GM21737 (cell line): Measurements from ENCODE around the gene AP1M1.

Experiments
- ATAC-seq: cut with Tn5 transposase; IDR thresholded peaks from one replicate; pipeline ENCODE4 v1.9.1; 2021; ENCODE audit warnings: mild to moderate bottlenecking, moderate library complexity; ENCODE audit not compliant: unreplicated experiment

Gene AP1M1

DNA sequence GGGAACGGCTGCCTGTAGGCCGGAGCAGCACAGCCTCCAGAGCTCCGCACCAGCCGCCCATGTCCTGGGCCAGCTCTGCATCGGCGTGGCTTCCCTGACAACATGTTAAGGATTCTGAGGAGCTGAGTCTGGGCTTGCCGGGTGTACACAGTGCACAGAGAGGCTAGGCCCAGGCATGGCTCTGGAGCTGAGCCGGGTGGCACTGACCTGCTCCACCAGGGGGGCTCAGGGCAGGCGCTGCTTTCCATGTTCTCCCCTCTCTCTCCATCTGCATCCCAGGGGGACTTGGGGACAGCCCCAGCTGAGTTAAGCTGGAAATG is 31.6 kb downstream of the AP1M1 start:
- no peak for ATAC-seq

DNA sequence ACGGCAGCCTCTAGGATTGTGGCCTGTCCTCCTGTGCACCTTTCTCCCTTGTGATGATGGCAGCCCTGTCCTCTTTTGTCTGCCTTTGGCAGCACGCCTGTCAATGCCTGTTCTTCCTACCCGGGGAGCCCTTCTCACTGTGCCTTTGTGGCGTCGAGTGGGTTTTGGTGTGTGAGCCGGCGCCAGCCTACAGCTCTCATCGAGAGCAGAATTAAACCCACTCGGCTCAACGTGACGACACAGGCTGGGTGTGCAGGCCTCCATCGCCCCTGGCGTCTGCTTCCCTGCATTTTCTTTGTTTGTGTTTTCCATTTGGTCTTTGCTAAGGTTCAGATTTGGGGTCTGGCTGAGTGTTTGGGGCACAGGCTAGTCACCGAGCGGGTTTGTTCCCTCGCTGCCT is 34.4 kb downstream of the AP1M1 start:
- ATAC-seq: no peak

DNA sequence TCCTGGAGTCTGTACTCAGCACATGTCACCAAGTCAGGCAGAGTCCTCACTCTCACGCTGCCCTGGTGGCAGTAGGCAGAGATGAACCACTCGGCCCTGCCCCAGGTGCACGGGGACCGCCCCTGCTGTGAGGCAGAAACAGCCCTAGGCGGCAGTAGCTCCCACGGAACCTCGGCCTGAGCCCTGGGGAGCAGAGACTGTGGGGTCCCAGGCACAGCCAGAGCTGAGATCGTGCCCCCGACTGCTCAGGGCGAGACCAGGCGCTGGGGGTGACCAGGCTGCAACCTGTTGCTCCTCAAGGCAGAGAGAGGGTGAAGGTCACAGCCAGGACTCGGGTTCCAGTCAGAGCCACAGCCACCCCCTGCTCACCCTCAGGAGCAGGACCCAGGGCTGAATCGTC is 34.9 kb downstream of the AP1M1 start:
- no peak for ATAC-seq

DNA sequence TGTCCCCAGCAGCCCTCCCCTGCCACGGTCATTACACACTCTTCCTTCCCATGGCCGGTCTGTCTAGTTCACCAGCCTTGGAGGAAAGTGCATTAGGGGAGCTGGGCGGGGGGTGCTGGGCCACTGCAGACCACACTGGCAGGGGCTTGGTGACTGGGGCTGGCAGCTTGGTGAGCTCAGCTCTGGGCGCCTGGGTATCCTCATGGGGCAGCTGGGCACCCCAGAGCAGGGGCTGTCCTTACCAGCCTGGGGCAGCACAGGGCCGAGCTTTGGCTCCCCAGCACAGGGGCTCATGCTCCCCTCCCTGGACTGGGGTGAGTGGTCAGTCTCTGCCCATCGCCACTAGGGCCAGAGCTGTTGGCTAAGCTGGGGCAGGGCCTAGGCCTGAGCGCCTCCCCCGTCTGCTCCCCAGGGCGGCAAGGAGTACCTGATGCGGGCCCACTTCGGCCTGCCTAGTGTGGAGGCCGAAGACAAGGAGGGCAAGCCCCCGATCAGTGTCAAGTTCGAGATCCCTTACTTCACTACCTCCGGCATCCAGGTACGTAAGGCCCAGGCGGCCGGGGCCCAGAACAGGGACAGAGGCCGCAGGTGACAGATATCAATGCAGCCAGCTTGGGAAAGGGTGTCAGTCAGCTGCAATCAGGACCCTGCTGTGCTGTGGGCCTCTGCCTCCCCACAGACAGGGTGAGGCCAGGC is 35.5 kb downstream of the AP1M1 start:
- no peak for ATAC-seq

DNA sequence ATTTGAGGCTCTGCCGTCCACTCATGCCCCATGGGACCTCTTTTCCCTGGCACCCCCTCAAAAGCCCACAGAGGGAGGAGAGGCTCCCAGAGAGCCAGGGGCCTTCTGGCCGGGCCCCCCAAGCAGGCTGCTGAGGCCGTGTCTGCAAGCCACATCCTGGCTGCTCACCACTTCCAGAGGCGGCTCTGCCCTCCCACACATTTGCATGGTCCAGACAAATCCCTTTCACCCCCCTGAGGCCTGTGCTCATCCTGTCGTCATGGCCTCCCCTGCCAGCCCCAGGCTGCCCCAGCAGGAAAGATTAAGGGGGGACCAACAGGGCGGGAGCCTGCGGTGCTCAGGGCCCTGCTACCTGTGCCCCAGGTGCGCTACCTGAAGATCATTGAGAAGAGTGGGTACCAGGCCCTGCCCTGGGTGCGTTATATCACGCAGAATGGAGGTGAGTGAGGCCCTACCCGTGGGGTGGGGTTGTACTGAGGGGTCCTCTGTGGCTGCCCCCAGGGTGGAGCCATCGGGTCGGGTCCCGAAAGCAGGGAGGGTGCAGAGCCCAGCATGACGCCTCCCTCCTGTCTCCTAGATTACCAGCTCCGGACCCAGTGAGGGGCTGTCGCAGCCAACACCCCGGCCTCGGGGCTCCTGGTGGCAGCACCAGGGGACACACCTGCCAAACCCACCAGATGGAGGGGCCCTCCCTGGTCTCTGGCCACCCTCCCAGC is 36.3 kb downstream of the AP1M1 start:
- ATAC-seq: no peak

DNA sequence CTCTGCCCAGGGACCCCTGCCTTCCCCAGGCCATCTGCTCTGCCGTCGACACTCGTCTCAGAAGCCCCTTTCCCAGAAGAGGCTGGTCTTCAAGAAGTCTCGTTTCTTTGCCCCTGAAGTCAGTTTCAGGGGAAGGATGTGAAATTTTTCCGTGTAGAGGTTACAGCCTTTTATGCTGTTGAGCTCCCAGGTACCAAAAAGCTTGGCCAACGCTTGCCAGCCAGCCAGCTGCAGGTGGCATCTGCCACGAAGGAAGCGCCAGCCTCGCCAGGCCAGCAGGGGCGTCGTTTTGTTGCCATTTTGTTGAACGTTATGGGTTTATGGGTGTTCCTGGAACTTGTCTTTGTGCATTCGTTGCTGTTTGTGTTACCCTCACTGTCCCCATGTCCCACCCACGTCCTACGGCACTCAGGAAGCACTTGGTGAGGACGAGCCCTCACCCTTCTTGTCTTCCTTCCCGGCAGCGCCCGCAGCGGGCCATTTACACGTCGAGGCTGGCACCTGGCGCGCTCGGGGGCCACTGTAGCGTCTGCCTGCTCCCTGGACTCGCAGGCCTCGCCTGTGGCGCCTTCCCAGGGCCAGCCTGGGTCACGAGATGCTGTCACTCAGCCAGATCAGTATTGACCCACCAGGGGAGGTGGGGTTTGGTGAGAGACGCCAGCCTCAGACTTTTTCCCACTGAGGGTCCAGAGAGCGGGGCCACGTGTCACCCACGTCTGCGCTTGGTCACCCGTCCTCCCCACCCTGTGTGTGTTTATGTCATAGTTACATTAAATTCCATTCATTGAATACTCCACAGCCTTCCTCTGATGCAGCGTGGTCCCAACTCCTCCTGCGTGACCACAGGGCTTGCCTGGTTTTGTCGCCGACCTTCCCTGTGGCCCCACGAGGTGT is 37.1 kb downstream of the AP1M1 start:
- no peak for ATAC-seq

DNA sequence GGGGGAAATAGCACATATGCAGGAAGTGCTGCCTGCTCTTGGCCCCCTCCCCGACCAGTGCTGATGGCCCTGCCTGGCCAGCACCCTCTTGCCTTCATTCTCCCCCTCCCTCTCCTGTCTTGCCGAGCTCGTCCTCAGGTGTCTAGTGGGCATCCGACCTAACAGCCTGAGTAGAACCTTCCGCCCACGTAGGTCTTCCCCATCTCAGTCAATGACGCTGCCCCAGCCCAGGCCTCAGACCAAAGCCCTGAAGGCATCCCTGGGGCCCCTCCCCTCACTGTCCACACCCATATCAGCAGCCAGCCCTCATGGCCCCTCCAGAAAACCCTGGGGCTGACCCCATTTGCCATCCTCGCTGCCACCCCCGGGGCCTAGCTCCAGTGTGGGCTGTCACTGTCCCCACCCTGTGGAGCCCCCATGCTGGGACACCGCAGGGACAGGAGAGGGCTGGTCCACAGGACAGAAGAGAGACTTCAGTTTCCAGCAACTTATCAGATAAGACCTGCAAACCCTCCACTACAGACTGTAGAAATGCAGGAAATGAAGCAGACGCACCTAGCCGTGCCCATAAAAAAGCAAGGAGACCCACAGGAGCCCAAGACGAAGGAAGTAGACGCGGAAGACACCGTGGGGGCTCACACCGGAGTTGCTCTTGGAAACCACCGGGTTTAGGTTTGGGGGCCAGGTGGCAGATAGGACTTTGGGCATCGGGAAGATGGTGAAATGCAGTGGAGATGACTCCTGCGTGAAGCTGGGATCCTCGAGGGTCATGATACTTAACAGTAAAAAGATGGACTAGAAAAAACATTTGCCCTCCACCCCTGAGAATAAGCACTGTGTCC is 38.3 kb downstream of the AP1M1 start:
- no peak for ATAC-seq

DNA sequence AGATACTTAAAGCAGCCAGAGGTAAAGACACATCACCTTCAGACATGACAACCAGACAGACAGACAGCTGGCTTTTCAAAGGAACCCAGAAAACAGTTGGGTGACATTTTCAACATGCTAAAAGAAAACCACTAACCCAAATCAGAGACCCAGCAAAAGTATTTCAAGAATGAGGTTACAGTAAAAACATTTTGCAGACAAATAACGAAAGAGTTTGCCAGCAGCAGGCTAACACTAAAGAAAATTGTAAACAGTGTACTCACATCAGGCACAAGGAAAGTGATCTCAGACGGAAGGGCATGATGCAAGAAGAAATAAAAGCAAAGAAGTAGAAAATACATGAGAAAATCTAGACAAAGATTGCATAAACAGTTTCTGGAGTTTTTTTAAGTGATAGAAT is 46.4 kb downstream of the AP1M1 start:
- ATAC-seq: no peak

DNA sequence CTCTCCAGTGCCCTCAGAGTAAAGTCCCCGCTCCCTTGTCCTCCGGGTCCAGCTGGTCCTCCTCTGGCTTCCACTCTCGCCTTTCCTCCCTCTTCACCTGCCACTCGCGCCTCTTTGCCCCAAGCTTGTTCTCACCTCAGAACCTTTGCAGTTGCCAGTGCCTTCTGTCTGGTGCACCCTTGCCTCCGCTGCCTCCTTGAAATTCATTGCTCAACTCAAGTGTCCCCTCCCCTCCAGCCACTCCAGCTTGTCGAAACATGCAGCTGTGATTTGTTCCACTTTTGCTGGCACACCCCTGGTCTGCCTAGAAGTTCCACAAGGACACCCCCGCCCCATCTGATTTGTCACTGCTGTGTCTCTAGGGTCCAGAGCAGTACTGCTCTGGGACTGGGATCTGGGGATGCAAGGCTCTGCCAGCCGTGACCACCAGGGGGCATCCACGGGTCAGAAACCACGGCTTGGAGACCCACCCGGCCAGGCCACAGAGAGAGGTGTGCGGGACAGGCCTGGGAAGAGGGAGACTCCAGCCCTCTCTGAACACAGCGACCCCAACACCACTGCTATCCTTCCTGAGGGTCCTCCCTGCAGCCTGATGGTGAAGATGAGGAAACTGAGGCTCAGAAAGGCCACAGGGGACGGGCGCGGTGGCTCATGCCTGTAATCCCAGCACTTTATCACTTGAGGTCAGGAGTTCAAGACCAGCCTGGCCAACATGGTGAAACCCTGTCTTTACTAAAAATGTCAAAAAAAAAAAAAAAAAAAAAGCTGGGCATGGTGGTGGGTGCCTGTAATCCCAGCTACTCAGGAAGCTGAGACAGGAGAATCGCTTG is 49.9 kb downstream of the AP1M1 start:
- ATAC-seq: no peak

DNA sequence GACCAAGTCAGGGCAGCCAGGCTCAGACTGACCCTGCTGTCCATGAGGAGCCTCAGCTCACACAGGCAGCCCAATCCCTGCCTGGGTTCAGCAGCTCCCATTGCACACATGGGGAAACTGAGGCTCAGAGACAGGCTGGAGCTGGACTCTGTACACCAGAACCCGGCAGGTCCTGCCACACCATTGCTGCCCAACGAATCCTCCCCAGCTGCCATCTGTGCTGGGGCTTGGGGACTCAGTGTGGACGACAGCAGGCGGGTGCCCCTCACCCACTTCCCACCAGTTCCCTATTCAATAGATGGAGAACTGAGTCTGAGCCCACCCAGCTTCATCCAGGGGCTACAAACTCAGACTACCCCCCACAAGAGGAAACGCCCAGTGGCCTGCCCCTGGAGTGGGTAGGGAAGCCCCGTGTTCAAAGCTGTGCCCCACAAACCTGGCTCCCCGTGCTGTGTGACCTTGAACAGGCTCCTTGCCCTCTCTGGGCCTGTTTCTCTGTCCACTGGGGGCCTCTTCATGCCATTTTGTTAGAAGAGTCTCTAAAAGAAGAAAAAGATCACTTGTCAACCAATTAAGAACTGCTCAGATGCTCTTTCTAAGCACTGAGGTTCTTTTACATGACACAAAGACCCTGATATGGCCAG is 50.8 kb downstream of the AP1M1 start:
- no peak for ATAC-seq

DNA sequence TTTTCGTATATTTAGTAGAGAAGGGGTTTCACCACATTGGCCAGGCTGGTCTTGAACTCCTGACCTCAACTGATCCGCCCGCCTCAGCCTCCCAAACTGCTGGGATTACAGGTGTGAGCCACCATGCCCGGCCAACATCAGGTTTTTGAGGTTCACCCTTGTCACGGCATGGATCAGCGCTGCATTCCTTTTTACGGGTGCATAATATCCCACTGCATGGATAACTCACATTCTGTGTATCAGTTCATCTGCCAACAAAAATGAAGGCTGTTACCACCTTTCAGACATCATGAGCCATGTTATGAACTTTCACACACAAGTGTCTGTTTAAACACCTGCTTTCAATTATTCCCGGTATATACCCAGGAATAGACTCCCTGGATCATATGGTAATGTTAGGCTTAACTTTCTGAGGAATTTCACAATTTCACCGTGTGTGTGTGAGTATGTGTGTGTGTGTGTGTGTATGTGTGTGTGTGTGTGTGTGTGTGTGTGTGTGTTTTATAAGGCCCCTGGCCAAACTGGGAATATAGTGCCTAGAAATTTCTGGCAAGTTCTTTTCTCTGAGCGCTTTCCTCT is 52.2 kb downstream of the AP1M1 start:
- ATAC-seq: no peak

DNA sequence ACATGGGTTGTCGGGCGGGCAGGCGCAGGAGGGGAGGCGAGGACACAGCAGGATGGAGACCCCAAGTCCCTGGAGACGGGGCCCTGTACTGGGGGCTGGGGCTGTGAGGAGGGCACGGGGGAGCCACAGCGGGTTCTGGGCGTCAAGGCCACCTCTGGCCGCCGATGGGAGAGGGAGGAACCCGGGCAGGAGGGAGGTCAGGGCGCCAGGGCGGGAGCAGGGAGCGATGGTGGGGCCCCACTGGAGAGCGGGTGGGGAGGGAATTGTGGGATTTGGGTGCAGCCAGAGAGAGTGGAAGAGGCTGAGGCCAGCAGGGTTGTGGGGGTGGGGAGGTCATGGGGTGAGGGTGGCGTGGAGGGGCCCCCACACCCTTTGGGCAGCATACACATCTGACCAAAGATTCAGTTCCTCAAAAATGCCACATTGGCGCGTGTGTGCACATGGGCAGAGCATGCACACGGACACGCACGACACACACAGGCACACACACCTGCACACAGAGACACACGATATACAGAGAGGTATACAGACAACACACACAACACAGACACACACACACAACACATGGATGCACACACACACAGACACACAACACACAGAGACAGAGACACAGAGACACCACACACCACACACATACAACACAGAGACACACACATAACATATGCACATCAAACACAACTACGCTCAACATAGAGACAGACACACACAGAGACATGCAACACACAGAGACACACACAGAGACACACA is 54.9 kb downstream of the AP1M1 start:
- ATAC-seq: no peak

DNA sequence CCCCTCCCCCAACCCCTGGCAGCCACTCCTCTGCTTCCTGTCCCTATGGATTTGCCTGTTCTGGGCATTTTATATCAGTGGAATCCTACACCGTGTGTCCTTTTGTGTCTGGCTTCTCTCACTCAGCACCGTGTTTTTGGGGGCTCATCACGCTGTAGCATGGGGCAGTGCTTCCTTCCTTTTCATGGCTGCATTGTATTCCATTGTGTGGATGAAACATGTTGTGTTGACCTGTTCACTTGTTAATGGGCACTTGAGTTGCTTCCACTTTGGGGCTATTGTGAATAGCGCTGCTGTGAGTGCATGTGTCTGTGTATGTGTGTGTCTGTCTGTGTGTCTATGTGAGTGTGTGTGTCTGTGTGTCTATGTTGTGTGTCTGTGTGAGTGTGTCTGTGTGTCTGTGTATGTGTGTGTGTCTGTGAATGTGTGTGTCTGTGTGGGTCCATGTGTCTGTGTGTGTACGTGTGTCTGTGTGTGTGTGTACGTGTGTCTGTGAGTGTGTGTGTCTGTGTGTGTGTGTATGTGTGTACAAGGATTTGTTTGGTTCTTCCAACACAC is 57.2 kb downstream of the AP1M1 start:
- no peak for ATAC-seq

DNA sequence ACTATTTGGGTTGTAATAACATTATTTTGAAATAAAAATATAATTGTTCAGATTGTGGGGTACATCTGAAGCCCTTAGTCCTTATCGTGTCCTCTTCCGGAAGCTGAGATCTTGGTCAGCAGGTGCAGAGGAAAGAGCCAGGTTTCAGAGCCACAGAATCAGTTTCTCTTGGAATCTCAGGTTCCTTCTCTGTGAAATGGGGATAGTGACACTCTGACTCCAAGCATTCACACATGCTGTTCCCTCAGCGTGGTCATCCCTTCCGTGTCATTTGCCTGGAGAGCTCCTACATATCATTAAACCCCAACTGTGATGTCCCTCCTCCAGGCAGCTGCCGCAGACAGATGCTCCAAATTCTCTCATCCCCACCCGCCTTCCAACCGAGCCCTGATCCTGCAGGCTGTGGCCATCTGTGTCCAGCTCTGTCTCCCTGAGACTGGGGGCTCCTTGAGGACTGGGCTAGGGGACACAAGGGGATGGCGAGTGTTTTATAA is 59.8 kb downstream of the AP1M1 start:
- ATAC-seq: no peak

DNA sequence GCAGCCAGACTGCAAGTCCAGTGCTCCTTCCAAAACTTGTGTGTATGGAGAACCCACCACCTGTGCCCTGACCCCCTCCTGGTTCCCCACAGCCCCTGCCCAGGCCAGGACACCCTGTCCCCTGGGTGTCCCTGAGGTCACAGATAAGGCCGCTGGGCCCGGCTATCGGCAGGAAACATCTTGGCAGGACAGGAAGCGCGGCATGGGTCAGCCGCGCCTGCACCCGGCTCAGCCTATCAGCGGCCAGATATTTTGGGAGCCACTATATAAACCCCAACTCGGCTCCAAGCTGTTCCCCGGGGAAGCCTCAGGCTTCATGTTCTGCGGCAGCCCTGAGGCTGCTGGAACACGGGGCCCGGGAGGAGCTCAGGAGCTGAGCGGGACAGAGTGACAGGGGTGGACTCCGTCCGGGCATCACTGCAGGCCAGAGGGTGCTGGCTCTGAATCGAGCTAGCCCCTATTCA is 60.8 kb downstream of the AP1M1 start:
- no peak for ATAC-seq

DNA sequence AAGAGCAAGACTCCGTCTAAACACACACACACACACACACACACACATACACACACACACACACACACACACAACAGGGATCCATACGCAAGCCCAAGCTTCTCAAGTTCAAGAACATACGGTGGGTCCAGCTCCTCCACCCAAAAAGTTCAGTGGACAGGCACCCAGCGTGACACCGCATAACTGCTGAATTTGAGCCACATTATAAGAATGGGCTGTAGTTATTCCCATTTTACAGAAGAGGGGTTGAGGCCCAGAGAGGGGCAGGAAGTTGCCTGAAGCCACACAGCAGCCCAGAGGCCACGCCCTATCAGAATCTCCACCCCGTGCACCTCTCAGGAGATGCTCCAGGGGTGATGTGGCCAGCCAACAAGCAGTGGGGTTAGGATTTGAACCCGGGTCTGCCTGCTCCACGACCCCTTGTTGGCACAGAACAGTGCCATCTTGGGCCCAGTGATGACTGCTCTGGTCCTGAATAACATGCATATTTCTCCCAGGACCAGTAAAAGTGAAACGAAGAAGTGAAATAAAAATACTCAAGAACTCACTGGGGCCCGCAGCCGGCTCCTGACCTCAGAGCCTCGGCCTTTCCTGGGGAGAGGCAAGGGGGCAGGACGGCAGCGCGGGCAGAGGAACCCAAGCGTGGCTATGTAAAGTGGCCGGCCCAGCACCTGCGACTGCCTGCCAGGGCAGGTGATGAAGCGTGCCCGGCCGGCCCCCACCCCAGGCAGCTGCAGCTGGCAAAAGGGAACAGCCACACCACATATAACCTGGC is 61.9 kb downstream of the AP1M1 start:
- ATAC-seq: peak; percentile 70

DNA sequence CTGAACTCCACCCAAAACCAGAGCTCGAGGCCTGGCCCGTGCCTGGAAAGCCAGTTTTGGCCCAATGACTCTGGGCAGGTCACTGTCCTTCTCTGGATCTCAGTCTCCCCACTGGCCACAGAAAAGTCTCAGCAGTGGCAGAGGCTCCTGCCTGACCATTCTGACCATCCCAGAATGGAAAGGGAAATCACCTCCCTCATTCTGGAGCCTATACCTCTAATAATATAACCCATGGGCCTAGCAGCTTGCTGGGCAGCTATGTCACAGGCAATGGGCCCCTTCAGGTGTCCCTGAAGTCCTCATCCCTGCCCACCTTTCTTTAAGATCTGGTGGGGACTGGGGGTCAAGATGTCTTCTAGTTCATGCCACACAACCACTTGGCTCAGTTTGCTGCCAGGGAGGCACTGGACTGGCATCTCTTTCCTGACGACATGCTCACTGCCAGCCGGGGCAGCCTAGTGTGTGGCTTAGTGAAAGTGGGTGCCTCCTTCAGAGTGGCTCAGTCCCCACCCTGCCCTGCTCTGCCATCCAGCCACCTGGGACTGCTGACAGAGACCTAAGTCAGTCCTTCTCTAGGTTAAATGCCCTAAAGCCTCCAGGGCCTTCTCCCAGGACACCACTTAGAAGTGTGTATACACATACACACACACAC is 62.6 kb downstream of the AP1M1 start:
- no peak for ATAC-seq
